ENCODE data around the gene HABP2.

The HABP2 gene

DNA sequence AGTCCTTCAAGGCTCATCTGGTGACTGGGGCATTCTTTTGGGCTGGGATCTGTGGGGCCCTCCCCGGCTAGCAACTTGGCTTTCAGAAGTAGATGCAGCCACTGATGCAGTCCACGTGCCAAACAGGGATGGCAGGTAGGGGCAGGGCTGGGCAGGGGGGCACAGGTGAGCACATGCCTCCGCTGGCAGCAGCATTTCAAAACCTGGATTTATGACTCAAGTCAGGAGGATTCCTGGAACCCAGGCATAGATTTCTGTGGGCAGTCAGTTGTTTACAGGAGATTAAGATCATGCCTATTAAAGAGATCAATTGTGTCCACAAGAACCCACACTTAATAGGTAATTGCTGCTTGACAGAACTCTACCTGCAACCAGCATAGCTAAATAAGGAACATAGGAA, 839 bp upstream of the HABP2 start:
- no peaks in the 10 kb centered on the region for H3K4me1 ChIP-seq (ENCODE audit: insufficient read depth, low read length, severe bottlenecking)
- no peaks in the 10 kb centered on the region for H3K9me3 ChIP-seq (ENCODE audit: low read length)
- H3K4me3 ChIP-seq (ENCODE audit: low read depth, low read length, poor library complexity, severe bottlenecking): no peak overlapping the region
- no peak overlapping the region for H3K9ac ChIP-seq (ENCODE audit: low read length)
- peaks cover 8% of the 10 kb centered on the region; the same call in 1 of the 2 replicates for H3K27me3 ChIP-seq (ENCODE audit: insufficient read depth, low read length)
- H3K27ac ChIP-seq (ENCODE audit: low read depth, low read length, poor library complexity, severe bottlenecking): no peak overlapping the region
- no peak overlapping the region for H2AFZ ChIP-seq (ENCODE audit: low read length)
- TF ChIP-seq, protein P1, sequence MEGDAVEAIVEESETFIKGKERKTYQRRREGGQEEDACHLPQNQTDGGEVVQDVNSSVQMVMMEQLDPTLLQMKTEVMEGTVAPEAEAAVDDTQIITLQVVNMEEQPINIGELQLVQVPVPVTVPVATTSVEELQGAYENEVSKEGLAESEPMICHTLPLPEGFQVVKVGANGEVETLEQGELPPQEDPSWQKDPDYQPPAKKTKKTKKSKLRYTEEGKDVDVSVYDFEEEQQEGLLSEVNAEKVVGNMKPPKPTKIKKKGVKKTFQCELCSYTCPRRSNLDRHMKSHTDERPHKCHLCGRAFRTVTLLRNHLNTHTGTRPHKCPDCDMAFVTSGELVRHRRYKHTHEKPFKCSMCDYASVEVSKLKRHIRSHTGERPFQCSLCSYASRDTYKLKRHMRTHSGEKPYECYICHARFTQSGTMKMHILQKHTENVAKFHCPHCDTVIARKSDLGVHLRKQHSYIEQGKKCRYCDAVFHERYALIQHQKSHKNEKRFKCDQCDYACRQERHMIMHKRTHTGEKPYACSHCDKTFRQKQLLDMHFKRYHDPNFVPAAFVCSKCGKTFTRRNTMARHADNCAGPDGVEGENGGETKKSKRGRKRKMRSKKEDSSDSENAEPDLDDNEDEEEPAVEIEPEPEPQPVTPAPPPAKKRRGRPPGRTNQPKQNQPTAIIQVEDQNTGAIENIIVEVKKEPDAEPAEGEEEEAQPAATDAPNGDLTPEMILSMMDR (IDR thresholded peaks at IDR 0.05; ENCODE audit: low read length): no peak
- TF ChIP-seq EZH2 (IDR thresholded peaks at IDR 0.05; ENCODE audit: borderline replicate concordance, low read length): no peak
- H3K36me3 ChIP-seq (ENCODE audit: insufficient read depth, low read length): no peaks in the 10 kb centered on the region
- H3K79me2 ChIP-seq (ENCODE audit: insufficient read depth, low read length): no peaks in the 10 kb centered on the region
- no peaks in the 10 kb centered on the region for H3K9me2 ChIP-seq (ENCODE audit: low read depth, low read length)
- H4K20me1 ChIP-seq (ENCODE audit: insufficient read depth, low read length): no peaks in the 10 kb centered on the region
- no peaks in the 10 kb centered on the region for H3F3A ChIP-seq (ENCODE audit: insufficient read depth, low read length)
- no peak overlapping the region for H3K4me2 ChIP-seq (ENCODE audit: low read length)

DNA sequence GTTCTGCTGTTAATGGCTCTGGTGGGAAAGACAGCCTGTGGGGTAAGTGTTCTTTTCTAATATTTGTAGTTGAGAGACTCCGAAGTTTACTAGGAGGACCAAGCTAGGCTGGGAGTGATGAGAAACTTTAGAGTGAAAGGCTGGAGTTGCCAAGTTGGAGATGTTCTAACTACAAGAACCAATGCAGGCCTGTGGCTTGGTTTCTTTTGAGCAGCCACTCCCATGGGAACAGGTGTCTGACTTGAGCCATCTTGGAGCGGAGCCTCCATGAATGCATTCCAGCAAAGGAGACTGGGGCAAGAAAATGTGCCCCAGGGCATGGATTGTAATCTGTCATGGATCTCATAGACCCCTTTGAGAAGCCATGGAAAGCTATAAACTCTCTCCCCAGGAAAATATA, 296 bp downstream of the HABP2 start:
- H2AFZ ChIP-seq (ENCODE audit: low read length): no peak overlapping the region
- H3K9me3 ChIP-seq (ENCODE audit: low read length): no peaks in the 10 kb centered on the region
- no peaks in the 10 kb centered on the region for H3K9me2 ChIP-seq (ENCODE audit: low read depth, low read length)
- no peaks in the 10 kb centered on the region for H3F3A ChIP-seq (ENCODE audit: insufficient read depth, low read length)
- no peak overlapping the region for H3K4me2 ChIP-seq (ENCODE audit: low read length)
- no peak overlapping the region for H3K27ac ChIP-seq (ENCODE audit: low read depth, low read length, poor library complexity, severe bottlenecking)
- H3K79me2 ChIP-seq (ENCODE audit: insufficient read depth, low read length): no peaks in the 10 kb centered on the region
- H4K20me1 ChIP-seq (ENCODE audit: insufficient read depth, low read length): no peaks in the 10 kb centered on the region
- no peaks in the 10 kb centered on the region for H3K4me1 ChIP-seq (ENCODE audit: insufficient read depth, low read length, severe bottlenecking)
- no peak overlapping the region for H3K9ac ChIP-seq (ENCODE audit: low read length)
- H3K27me3 ChIP-seq (ENCODE audit: insufficient read depth, low read length): peaks cover 8% of the 10 kb centered on the region; the same call in 1 of the 2 replicates
- TF ChIP-seq, protein P1 (IDR thresholded peaks at IDR 0.05; ENCODE audit: low read length): no peak
- TF ChIP-seq EZH2 (IDR thresholded peaks at IDR 0.05; ENCODE audit: borderline replicate concordance, low read length): no peak
- H3K36me3 ChIP-seq (ENCODE audit: insufficient read depth, low read length): no peaks in the 10 kb centered on the region
- H3K4me3 ChIP-seq (ENCODE audit: low read depth, low read length, poor library complexity, severe bottlenecking): no peak overlapping the region

DNA sequence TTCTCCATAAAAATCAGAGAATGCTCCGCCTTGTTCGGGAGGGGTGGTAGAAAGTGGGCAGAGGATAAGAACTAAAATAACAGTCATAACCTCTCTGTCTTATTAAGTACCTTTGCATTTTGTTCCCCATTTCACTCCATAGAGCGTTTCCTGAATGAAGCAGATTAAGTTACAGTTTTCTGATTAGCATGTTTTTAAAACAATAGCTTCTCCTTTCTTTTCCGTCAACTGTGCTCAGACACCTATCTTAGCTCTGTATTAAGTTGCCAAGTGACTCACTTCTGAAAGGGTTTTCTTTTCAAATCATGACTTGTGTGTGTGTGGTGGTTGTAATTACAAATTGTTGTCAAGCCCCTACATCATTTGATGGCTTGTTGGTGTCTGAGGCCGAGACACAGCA, 1.4 kb downstream of the HABP2 start:
- H3K4me1 ChIP-seq (ENCODE audit: insufficient read depth, low read length, severe bottlenecking): no peaks in the 10 kb centered on the region
- no peak overlapping the region for H3K4me3 ChIP-seq (ENCODE audit: low read depth, low read length, poor library complexity, severe bottlenecking)
- H3F3A ChIP-seq (ENCODE audit: insufficient read depth, low read length): no peaks in the 10 kb centered on the region
- H3K79me2 ChIP-seq (ENCODE audit: insufficient read depth, low read length): no peaks in the 10 kb centered on the region
- no peak overlapping the region for H3K27ac ChIP-seq (ENCODE audit: low read depth, low read length, poor library complexity, severe bottlenecking)
- no peak overlapping the region for H3K4me2 ChIP-seq (ENCODE audit: low read length)
- no peaks in the 10 kb centered on the region for H3K36me3 ChIP-seq (ENCODE audit: insufficient read depth, low read length)
- no peak overlapping the region for H2AFZ ChIP-seq (ENCODE audit: low read length)
- no peaks in the 10 kb centered on the region for H3K9me3 ChIP-seq (ENCODE audit: low read length)
- TF ChIP-seq, protein P1 (IDR thresholded peaks at IDR 0.05; ENCODE audit: low read length): no peak
- TF ChIP-seq EZH2 (IDR thresholded peaks at IDR 0.05; ENCODE audit: borderline replicate concordance, low read length): no peak
- no peaks in the 10 kb centered on the region for H4K20me1 ChIP-seq (ENCODE audit: insufficient read depth, low read length)
- H3K27me3 ChIP-seq (ENCODE audit: insufficient read depth, low read length): peaks cover 8% of the 10 kb centered on the region; the same call in 1 of the 2 replicates
- no peaks in the 10 kb centered on the region for H3K9me2 ChIP-seq (ENCODE audit: low read depth, low read length)
- no peak overlapping the region for H3K9ac ChIP-seq (ENCODE audit: low read length)
